Measurements from ENCODE around the gene SSB.
A peak's percentile ranks its signal among the peaks of the same experiment; 100 is the strongest.

The SSB gene

GRCh38 chr2:169771021-169771420 is 27.6 kb upstream of the SSB start:
- no peak for DNase-seq (ENCODE audit: low read depth, low spot score)
- no peak for TF ChIP-seq CTCF (IDR thresholded peaks at IDR 0.05; ENCODE audit: low read depth, low read length)
- in situ Hi-C loops (cut with HindIII; ENCODE audit: low sequenced_read_pairs) = no loop called here
- H3K4me3 ChIP-seq (ENCODE audit: low read depth, low read length) = no peak overlapping the region

GRCh38 chr2:169771612-169772011 is 27.1 kb upstream of the SSB start:
- in situ Hi-C loops (cut with HindIII; ENCODE audit: low sequenced_read_pairs) = no loop called here
- no peak overlapping the region for H3K4me3 ChIP-seq (ENCODE audit: low read depth, low read length)
- no peak for DNase-seq (ENCODE audit: low read depth, low spot score)
- TF ChIP-seq CTCF (IDR thresholded peaks at IDR 0.05; ENCODE audit: low read depth, low read length) = no peak

- TF ChIP-seq CTCF (IDR thresholded peaks at IDR 0.05; ENCODE audit: low read depth, low read length) = no peak
- in situ Hi-C loops (cut with HindIII; ENCODE audit: low sequenced_read_pairs) = no loop called here
- H3K4me3 ChIP-seq (ENCODE audit: low read depth, low read length) = no peak overlapping the region
- DNase-seq (ENCODE audit: low read depth, low spot score) = no peak
These were observed 26.0 kb upstream of the SSB start for GRCh38 chr2:169772651-169773050.

GRCh38 chr2:169775354-169775753 is 23.3 kb upstream of the SSB start:
- TF ChIP-seq CTCF (IDR thresholded peaks at IDR 0.05; ENCODE audit: low read depth, low read length) = no peak
- no peak for DNase-seq (ENCODE audit: low read depth, low spot score)
- no peak overlapping the region for H3K4me3 ChIP-seq (ENCODE audit: low read depth, low read length)
- in situ Hi-C loops (cut with HindIII; ENCODE audit: low sequenced_read_pairs) = no loop called here

- TF ChIP-seq CTCF (IDR thresholded peaks at IDR 0.05; ENCODE audit: low read depth, low read length) = no peak
- peak; percentile 71 for DNase-seq (ENCODE audit: low read depth, low spot score)
- in situ Hi-C loops (cut with HindIII; ENCODE audit: low sequenced_read_pairs) = no loop called here
- no peak overlapping the region for H3K4me3 ChIP-seq (ENCODE audit: low read depth, low read length)
These were observed 22.9 kb upstream of the SSB start for GRCh38 chr2:169775765-169776164.

GRCh38 chr2:169776252-169776761 is 22.4 kb upstream of the SSB start:
- in situ Hi-C loops (cut with HindIII; ENCODE audit: low sequenced_read_pairs) = no loop called here
- TF ChIP-seq CTCF (IDR thresholded peaks at IDR 0.05; ENCODE audit: low read depth, low read length) = no peak

GRCh38 chr2:169778446-169778845 is 20.2 kb upstream of the SSB start:
- H3K4me3 ChIP-seq (ENCODE audit: low read depth, low read length) = no peak overlapping the region
- no peak for DNase-seq (ENCODE audit: low read depth, low spot score)
- no peak for TF ChIP-seq CTCF (IDR thresholded peaks at IDR 0.05; ENCODE audit: low read depth, low read length)
- in situ Hi-C loops (cut with HindIII; ENCODE audit: low sequenced_read_pairs) = no loop called here

More at GRCh38 chr2:169776252-169776761, 22.4 kb upstream of the SSB start:
- peak; percentile 77 for DNase-seq (ENCODE audit: low read depth, low spot score)
- H3K4me3 ChIP-seq (ENCODE audit: low read depth, low read length) = no peak overlapping the region

Data from astrocyte of the spinal cord (primary cell).